ENCODE results near the gene PAQR5. TPM values are rescaled to one million over a fixed set of nuclear protein-coding genes. Genes with fewer than 3 reads are reported as not detected.
A peak's percentile ranks its signal among the peaks of the same experiment; 100 is the strongest.

PAQR5 gene
- total RNA-seq, result under 0.01 TPM

DNA sequence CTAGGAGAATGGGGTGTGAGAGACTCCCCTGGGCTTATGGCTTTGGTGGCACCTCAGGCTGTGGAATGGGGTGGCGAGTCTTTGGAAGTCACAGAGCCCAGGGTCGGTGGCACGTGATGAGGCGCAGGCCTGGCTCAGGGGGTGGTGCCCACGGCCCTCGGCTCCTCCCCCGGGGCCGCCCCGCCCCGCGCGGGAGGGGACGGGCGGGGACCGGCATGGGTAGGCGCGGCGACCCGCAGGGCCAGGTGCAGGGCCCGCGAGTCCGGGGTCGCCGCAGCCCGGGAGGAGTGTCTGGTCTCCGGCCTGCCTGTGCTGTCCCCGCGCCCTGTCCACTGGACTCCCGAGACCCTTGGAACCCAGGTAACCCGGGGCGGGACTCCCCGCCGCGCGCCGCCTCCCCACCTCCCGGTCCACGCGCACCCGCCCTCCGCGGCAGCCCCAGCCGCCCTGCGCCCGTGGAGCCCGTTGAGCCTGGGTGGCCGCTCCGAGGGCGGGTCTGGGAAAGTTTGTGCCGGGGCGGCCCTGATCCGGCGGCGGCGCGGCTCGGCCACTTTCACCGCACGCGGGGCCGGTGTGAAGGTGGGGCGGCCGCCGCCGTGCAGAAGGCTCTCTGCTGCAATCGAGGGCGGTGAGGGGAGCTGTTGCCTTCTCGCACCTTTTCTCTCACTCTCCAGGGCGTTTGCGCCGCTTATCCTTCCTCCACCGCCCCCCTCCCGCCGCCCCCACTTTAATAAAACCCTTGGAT lies at the start of gene PAQR5:
TSS of gene PAQR5 (plus strand) at position 216 of the 745 bp plus-strand sequence. CDS start 61,169 bp downstream, outside the sequence.
- Histone ChIP-seq H3K4me1 (ENCODE audit: insufficient read depth, low read length) (peaks cover 5% of the 10 kb centered on the region), H3K4me3 (ENCODE audit: low read length) (peak within 1 kb of the TSS; percentile 8), H3K9me3 (ENCODE audit: low read depth, low read length) (no peaks in the 10 kb centered on the region), H3K27me3 (ENCODE audit: insufficient read depth, low read length) (peaks cover 28% of the 10 kb centered on the region)

DNA sequence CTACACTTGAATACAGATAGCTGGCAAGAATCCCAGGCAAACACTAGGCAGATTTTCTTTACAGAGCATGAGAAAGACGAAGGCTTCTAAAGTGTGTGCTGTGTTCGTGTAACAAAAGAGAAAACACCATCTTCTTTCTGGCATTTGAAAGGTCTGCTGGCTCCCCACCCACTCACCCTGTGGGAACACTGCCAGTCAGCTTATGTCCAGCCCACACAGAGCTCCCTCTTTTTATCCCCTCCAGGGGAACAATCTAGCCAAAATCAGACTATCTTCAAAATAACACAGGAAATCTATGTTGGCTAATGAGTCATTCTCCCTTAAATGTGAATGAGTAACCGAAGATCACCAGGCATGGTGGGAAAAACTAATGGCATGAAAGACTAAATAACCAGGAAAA lies 45.6 kb upstream of the PAQR5 start:
- Histone ChIP-seq H3K27me3 (ENCODE audit: insufficient read depth, low read length) (no peaks in the 10 kb centered on the region), H3K4me3 (ENCODE audit: low read length) (no peak overlapping the region), H3K4me1 (ENCODE audit: insufficient read depth, low read length) (no peaks in the 10 kb centered on the region), H3K9me3 (ENCODE audit: low read depth, low read length) (no peaks in the 10 kb centered on the region)

DNA sequence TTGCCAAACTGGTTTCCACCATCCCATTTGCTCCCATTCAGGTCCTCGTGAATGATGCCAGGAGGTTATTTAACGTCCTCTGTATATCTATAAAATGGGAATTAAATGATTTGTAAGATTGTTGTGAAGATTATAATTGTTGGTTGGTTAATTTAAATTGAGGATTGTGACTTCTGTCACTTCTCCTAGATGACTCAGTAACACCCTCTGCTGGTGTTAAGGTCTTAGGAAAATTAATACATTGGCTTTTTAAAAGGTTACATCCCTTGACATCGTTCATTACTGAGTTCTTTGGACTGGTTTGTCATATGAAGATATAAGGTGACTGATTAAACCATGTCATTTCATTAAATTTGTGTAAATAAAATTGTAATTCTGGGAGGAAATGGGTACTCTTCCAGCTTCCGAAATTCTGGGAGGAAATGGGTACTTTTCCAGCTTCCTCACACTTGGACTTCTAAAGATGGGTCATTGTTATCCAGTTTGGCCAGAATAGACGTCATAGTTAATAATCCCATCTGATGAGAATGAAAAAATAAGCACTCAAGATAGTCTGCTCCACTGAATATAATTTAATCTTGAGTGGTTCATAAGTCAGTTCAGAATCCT lies 33.3 kb upstream of the PAQR5 start:
- Histone ChIP-seq H3K4me3 (ENCODE audit: low read length) (no peak overlapping the region), H3K4me1 (ENCODE audit: insufficient read depth, low read length) (no peaks in the 10 kb centered on the region), H3K9me3 (ENCODE audit: low read depth, low read length) (no peaks in the 10 kb centered on the region), H3K27me3 (ENCODE audit: insufficient read depth, low read length) (no peaks in the 10 kb centered on the region)

GRCh38 chr15:69271217-69271616 lies 27.5 kb upstream of the PAQR5 start:
- Histone ChIP-seq H3K4me1 (ENCODE audit: insufficient read depth, low read length) (no peaks in the 10 kb centered on the region), H3K27me3 (ENCODE audit: insufficient read depth, low read length) (no peaks in the 10 kb centered on the region), H3K9me3 (ENCODE audit: low read depth, low read length) (no peaks in the 10 kb centered on the region), H3K4me3 (ENCODE audit: low read length) (no peak overlapping the region)

- no peaks in the 10 kb centered on the region for H3K9me3 ChIP-seq (ENCODE audit: low read depth, low read length)
- no peaks in the 10 kb centered on the region for H3K4me1 ChIP-seq (ENCODE audit: insufficient read depth, low read length)
- no peaks in the 10 kb centered on the region for H3K27me3 ChIP-seq (ENCODE audit: insufficient read depth, low read length)
- H3K4me3 ChIP-seq (ENCODE audit: low read length), result no peak overlapping the region
Measured at GRCh38 chr15:69272139-69272538, 26.6 kb upstream of the PAQR5 start.

- Histone ChIP-seq H3K27me3 (ENCODE audit: insufficient read depth, low read length) (no peaks in the 10 kb centered on the region), H3K4me3 (ENCODE audit: low read length) (no peak overlapping the region), H3K9me3 (ENCODE audit: low read depth, low read length) (no peaks in the 10 kb centered on the region), H3K4me1 (ENCODE audit: insufficient read depth, low read length) (no peaks in the 10 kb centered on the region)
Measured at GRCh38 chr15:69272891-69273290, 25.8 kb upstream of the PAQR5 start.

DNA sequence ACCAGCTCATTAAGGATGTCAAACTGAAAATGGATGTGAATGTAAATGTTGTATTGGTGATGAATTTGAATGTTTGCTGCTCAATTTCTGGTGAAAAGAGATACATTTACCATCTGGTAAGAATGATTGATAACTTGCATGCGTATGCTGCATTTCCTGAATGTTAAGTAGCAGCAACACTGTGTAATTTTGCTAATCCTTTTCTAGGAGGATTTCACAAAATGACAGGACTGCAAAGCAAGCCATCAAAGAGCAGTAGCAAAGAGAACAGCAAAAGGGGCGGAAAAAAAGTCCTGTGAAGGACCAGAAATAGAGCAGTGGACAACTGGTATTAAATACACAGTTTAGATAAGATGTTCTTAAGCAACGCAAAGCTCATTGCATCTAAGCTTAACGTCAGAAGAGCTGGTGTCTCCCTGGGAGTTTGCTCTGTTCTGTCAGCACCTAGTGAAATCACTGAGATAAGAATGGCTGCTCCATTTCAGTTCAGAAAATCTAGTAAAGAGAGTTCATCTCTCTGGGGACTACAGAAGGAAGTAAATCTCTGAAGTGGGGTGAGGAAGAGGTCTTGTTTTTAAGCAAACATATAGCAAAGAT lies 23.5 kb upstream of the PAQR5 start:
- Histone ChIP-seq H3K4me3 (ENCODE audit: low read length) (no peak overlapping the region), H3K4me1 (ENCODE audit: insufficient read depth, low read length) (no peaks in the 10 kb centered on the region), H3K9me3 (ENCODE audit: low read depth, low read length) (no peaks in the 10 kb centered on the region), H3K27me3 (ENCODE audit: insufficient read depth, low read length) (no peaks in the 10 kb centered on the region)

DNA sequence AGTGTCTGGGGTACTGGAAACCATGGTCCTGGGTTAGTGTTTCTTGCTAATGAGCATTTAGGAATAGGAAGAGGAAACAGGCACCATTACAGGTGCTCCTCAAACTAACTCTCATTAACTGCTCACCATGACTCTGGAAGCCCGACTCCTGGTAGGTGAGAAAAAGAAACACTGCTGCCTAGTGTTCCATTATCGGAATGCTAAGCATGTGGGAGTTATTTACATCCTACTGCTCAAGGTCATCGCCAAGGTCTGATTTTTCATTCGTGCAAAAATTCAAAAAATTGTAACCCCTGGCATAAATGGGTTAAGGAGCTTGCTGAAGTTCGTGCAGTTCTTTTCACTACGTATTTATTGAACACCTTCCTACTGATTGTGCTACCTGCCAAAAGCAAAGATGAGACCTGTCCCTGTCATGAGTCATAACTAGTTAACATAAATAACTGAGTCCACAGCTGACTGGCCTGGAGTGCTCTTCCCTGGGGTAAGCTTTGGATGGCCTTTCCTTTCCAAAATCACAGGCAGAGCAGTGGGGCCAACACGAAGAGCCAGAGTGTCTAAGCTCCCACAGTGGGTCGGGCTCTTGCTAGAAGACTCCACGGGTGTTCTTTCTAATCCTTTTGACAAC lies 22.7 kb upstream of the PAQR5 start:
- H3K27me3 ChIP-seq (ENCODE audit: insufficient read depth, low read length), result no peaks in the 10 kb centered on the region
- H3K4me3 ChIP-seq (ENCODE audit: low read length), result no peak overlapping the region
- no peaks in the 10 kb centered on the region for H3K9me3 ChIP-seq (ENCODE audit: low read depth, low read length)
- no peaks in the 10 kb centered on the region for H3K4me1 ChIP-seq (ENCODE audit: insufficient read depth, low read length)

GRCh38 chr15:69277316-69277715 lies 21.4 kb upstream of the PAQR5 start:
- no peaks in the 10 kb centered on the region for H3K9me3 ChIP-seq (ENCODE audit: low read depth, low read length)
- H3K4me3 ChIP-seq (ENCODE audit: low read length), result no peak overlapping the region
- H3K4me1 ChIP-seq (ENCODE audit: insufficient read depth, low read length), result no peaks in the 10 kb centered on the region
- H3K27me3 ChIP-seq (ENCODE audit: insufficient read depth, low read length), result no peaks in the 10 kb centered on the region

GRCh38 chr15:69279636-69280035 lies 19.1 kb upstream of the PAQR5 start:
- no peak overlapping the region for H3K4me3 ChIP-seq (ENCODE audit: low read length)
- no peaks in the 10 kb centered on the region for H3K4me1 ChIP-seq (ENCODE audit: insufficient read depth, low read length)
- H3K9me3 ChIP-seq (ENCODE audit: low read depth, low read length), result no peaks in the 10 kb centered on the region

GRCh38 chr15:69280783-69281182 lies 17.9 kb upstream of the PAQR5 start:
- no peaks in the 10 kb centered on the region for H3K9me3 ChIP-seq (ENCODE audit: low read depth, low read length)
- no peak overlapping the region for H3K4me3 ChIP-seq (ENCODE audit: low read length)
- no peaks in the 10 kb centered on the region for H3K27me3 ChIP-seq (ENCODE audit: insufficient read depth, low read length)
- no peaks in the 10 kb centered on the region for H3K4me1 ChIP-seq (ENCODE audit: insufficient read depth, low read length)

More at GRCh38 chr15:69279636-69280035, 19.1 kb upstream of the PAQR5 start:
- H3K27me3 ChIP-seq (ENCODE audit: insufficient read depth, low read length), result no peaks in the 10 kb centered on the region

DNA sequence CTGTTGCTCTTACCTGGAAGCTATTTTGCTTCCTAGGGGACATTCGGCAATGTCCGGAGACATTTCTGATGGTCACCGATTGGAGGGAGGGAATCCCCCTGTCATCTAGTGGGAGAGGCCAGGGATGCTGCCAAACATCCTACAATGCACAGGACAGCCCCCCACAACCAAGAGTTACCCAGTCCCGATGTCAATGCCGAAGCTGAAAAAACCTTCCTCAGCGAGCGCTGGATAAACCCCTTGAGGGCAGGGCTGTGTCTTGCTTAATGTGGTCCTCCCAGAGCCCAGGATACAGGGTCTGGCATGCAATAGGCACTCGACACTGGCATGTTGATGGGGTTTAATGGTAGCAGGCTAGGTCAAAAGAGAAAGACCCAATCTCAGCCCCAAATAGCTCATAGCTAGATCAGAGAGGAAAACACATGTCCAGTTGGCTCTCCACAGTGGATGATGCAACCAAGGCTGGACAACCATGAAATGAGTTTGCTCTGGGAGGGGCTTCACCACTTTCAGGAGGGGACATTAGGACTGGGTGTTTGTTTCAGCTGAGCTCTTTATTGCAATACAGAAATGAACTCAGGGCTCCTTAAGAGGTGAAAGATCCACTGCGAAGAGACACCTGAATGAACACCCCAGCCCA lies 16.5 kb upstream of the PAQR5 start:
- no peaks in the 10 kb centered on the region for H3K27me3 ChIP-seq (ENCODE audit: insufficient read depth, low read length)
- H3K4me3 ChIP-seq (ENCODE audit: low read length), result no peak overlapping the region
- H3K9me3 ChIP-seq (ENCODE audit: low read depth, low read length), result no peaks in the 10 kb centered on the region
- H3K4me1 ChIP-seq (ENCODE audit: insufficient read depth, low read length), result no peaks in the 10 kb centered on the region

- H3K27me3 ChIP-seq (ENCODE audit: insufficient read depth, low read length), result no peaks in the 10 kb centered on the region
- no peaks in the 10 kb centered on the region for H3K9me3 ChIP-seq (ENCODE audit: low read depth, low read length)
- no peak overlapping the region for H3K4me3 ChIP-seq (ENCODE audit: low read length)
- H3K4me1 ChIP-seq (ENCODE audit: insufficient read depth, low read length), result no peaks in the 10 kb centered on the region
Measured at GRCh38 chr15:69285834-69286233, 12.9 kb upstream of the PAQR5 start.

DNA sequence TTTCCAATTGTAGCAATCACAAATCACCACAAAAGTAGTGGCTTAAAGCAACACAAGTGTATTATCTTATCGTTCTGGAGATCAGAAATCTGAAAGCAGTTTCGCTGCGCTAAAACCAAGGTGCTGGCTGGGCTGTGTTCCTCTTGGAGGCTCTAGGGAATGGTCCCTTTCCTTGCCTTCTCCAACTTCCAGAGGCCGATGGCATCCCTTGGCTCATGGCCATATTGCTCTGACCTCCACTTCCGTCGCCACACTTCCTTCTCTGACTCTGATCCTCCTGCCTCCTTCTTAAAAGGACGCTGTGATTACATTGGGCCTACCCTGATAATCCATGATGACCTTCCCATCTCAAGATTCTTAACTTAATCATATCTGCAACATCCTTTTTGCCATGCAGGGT lies 10.7 kb upstream of the PAQR5 start:
- H3K4me3 ChIP-seq (ENCODE audit: low read length), result no peak overlapping the region
- no peaks in the 10 kb centered on the region for H3K4me1 ChIP-seq (ENCODE audit: insufficient read depth, low read length)
- H3K27me3 ChIP-seq (ENCODE audit: insufficient read depth, low read length), result no peaks in the 10 kb centered on the region
- H3K9me3 ChIP-seq (ENCODE audit: low read depth, low read length), result no peaks in the 10 kb centered on the region
